HCT116 (cell line): ENCODE data around the gene ZNF80. TPM values are rescaled to one million over a fixed set of nuclear protein-coding genes. Genes with fewer than 3 reads are reported as not detected.

Source experiments
- ATAC-seq: fragments of 200-7000 bp; cut with Tn5 transposase; 2 replicates; pipeline ENCODE4 v1.9.1; 2020; ENCODE audit warnings: mild to moderate bottlenecking, moderate library complexity
- BruUV-seq: library from RNA; stranded (reverse); fragments of 400-500 nt; replicated peaks from 2 replicates; lab custom pipeline; 2021; lab: Mats Ljungman, UMichigan
- CTCF ChIA-PET: fragments of 300-600 bp; sonication (Branson Sonifier 250); formaldehyde crosslinking; loops from one replicate; lab custom pipeline; 2021; ENCODE audit warnings: antibody characterized with exemption; lab: Charles Lee
- POLR2A ChIA-PET: fragments of 300-600, 350-600 bp; sonication (Branson Sonifier 250); formaldehyde crosslinking; loops from one replicate; lab custom pipeline; 2021; ENCODE audit warnings: antibody characterized with exemption; lab: Charles Lee
- RAD21 ChIA-PET, 2 experiments: fragments of 300-600 bp; sonication (Branson Sonifier 250); formaldehyde crosslinking; loops; one replicate each; lab custom pipeline; 2023; ENCODE audit warnings: low total read pairs in 2 of 2; ENCODE audit not compliant: uncharacterized antibody in 2 of 2, unreplicated experiment in 2 of 2, low non-redundant PET in 1 of 2; lab: Charles Lee
- DNase-seq: peaks from one replicate; pipeline ENCODE4 v3.0.0-alpha.2; 2010; ENCODE audit warnings: low read depth, low spot score
- H2AFZ ChIP-seq: fragments of 200-600 bp; shearing (Covaris generic), sonication (generic); 2 replicates; pipeline ENCODE4 v1.6.1; 2017; ENCODE audit warnings: low read depth, mixed run types, mixed read lengths, antibody characterized with exemption, low read length; ENCODE audit not compliant: poor library complexity, severe bottlenecking
- H3K27ac ChIP-seq: 2 replicates; pipeline ENCODE4 v1.5.1; 2012; ENCODE audit warnings: low read depth, low read length
- H3K27me3 ChIP-seq: fragments of 200-600 bp; sonication (generic); 2 replicates; pipeline ENCODE4 v1.6.1; 2016; ENCODE audit warnings: mixed run types, low read length, mixed read lengths; ENCODE audit not compliant: insufficient read depth
- H3K36me3 ChIP-seq, 2 experiments: fragments of 200-500 bp in 1 of 2; fragments of 200-600 bp in 1 of 2; sonication (Bioruptor generic) in 1 of 2; sonication (generic) in 1 of 2; 2 replicates each; pipeline versions ENCODE4 v1.5.1 to v1.6.1; 2014 to 2016; ENCODE audit warnings: low read length in 2 of 2, inconsistent platforms in 1 of 2, mixed read lengths in 1 of 2, mixed run types in 1 of 2; ENCODE audit not compliant: insufficient read depth in 2 of 2, control insufficient read depth in 1 of 2
- H3K4me1 ChIP-seq, 2 experiments: fragments of 200-600 bp in 1 of 2; sonication (generic) in 1 of 2; 2 replicates each; pipeline versions ENCODE4 v1.5.1 to v1.6.1; 2012 to 2017; ENCODE audit warnings: low read length in 2 of 2, inconsistent platforms in 1 of 2, mild to moderate bottlenecking in 1 of 2, mixed read lengths in 1 of 2, mixed run types in 1 of 2, moderate library complexity in 1 of 2; ENCODE audit not compliant: insufficient read depth in 2 of 2, control insufficient read depth in 1 of 2
- H3K4me2 ChIP-seq: fragments of 200-600 bp; sonication (generic); 2 replicates; pipeline ENCODE4 v1.6.1; 2017; ENCODE audit warnings: mixed run types, low read length, mixed read lengths
- H3K4me3 ChIP-seq, 2 experiments: fragments of 200-600 bp in 1 of 2; sonication (generic) in 1 of 2; replicated peaks in 1 of 2; 2 replicates each; pipeline ENCODE4 v1.5.1; 2011 to 2016; ENCODE audit warnings: low read length in 2 of 2, control low read depth in 1 of 2, low read depth in 1 of 2, mild to moderate bottlenecking in 1 of 2, mixed read lengths in 1 of 2, mixed run types in 1 of 2
- H3K79me2 ChIP-seq: fragments of 200-600 bp; sonication (generic); 2 replicates; pipeline ENCODE4 v1.6.1; 2017; ENCODE audit warnings: mild to moderate bottlenecking, mixed run types, low read length, moderate library complexity, mixed read lengths; ENCODE audit not compliant: insufficient read depth
- H3K9ac ChIP-seq: fragments of 200-600 bp; sonication (generic); 2 replicates; pipeline ENCODE4 v1.6.1; 2016; ENCODE audit warnings: low read length, mixed read lengths
- H3K9me2 ChIP-seq: fragments of 200-600 bp; sonication (generic), shearing (Covaris generic); 2 replicates; pipeline ENCODE4 v1.6.1; 2017; ENCODE audit warnings: mixed run types, mild to moderate bottlenecking, moderate library complexity; ENCODE audit not compliant: insufficient read depth
- H3K9me3 ChIP-seq, 2 experiments: fragments of 200-500 bp in 1 of 2; fragments of 200-600 bp in 1 of 2; sonication (Bioruptor generic) in 1 of 2; sonication (generic) in 1 of 2; 2 replicates each; pipeline ENCODE4 v1.6.1; 2014 to 2017; ENCODE audit warnings: low read length in 2 of 2, mixed read lengths in 2 of 2, inconsistent platforms in 1 of 2, low read depth in 1 of 2, mild to moderate bottlenecking in 1 of 2, mixed run types in 1 of 2, moderate library complexity in 1 of 2; ENCODE audit not compliant: control insufficient read depth in 1 of 2, insufficient read depth in 1 of 2
- H4K20me1 ChIP-seq: fragments of 200-600 bp; sonication (generic), shearing (Covaris generic); 2 replicates; pipeline ENCODE4 v1.6.1; 2017; ENCODE audit warnings: mixed run types, mild to moderate bottlenecking, moderate library complexity; ENCODE audit not compliant: insufficient read depth
- ATF3 ChIP-seq: IDR thresholded peaks from 2 replicates; pipeline ENCODE4 v1.6.1; 2012
- CEBPB ChIP-seq: IDR thresholded peaks from 2 replicates; pipeline ENCODE4 v1.6.1; 2012; ENCODE audit warnings: low read depth
- EGR1 ChIP-seq: IDR thresholded peaks from 2 replicates; pipeline ENCODE4 v1.6.1; 2012; ENCODE audit warnings: low read depth
- EZH2 ChIP-seq: fragments of 200-600 bp; sonication (generic); IDR thresholded peaks from 2 replicates; pipeline ENCODE4 v1.6.1; 2017; ENCODE audit warnings: antibody characterized with exemption, mixed run types
- EZH2phosphoT487 ChIP-seq: fragments of 200-600 bp; IDR thresholded peaks from 2 replicates; pipeline ENCODE4 v1.6.1; 2018; ENCODE audit warnings: antibody characterized with exemption, borderline replicate concordance
- FOSL1 ChIP-seq: IDR thresholded peaks from 2 replicates; pipeline ENCODE4 v1.6.1; 2012; ENCODE audit warnings: low read depth
- POLR2A ChIP-seq: IDR thresholded peaks from 2 replicates; pipeline ENCODE4 v1.7.0; 2011; ENCODE audit warnings: borderline replicate concordance; ENCODE audit not compliant: insufficient read depth, insufficient read length; ENCODE audit errors: extremely low read depth
- POLR2AphosphoS5 ChIP-seq: IDR thresholded peaks from 2 replicates; pipeline ENCODE4 v1.6.1; 2011; ENCODE audit warnings: mild to moderate bottlenecking, low read depth, low read length, moderate library complexity
- SIN3A ChIP-seq: IDR thresholded peaks from 2 replicates; pipeline ENCODE4 v1.6.1; 2012; ENCODE audit warnings: low read depth
- SP1 ChIP-seq: IDR thresholded peaks from 2 replicates; pipeline ENCODE4 v1.6.1; 2012; ENCODE audit warnings: low read depth
- YY1 ChIP-seq: IDR thresholded peaks from 2 replicates; pipeline ENCODE4 v1.6.1; 2011; ENCODE audit warnings: low read length, low read depth, moderate library complexity, mild to moderate bottlenecking; ENCODE audit not compliant: insufficient replicate concordance; ENCODE audit errors: extremely low read depth
- intact Hi-C: fragments of 100-400 bp; cut with micrococcal nuclease; formaldehyde crosslinking; loops from 2 replicates; pipeline ENCODE4 v1.10.0; 2022
- total RNA-seq: library from RNA; stranded (reverse); gene quantifications from one replicate; pipeline ENCODE4 v1.2.1, GENCODE V29; 2021; ENCODE audit not compliant: unreplicated experiment
- TF ChIP-seq, protein P1 (sequence below): IDR thresholded peaks from 2 replicates; pipeline ENCODE4 v1.6.1; 2011; ENCODE audit warnings: mild to moderate bottlenecking, low read length, moderate library complexity; ENCODE audit not compliant: insufficient replicate concordance; ENCODE audit errors: extremely low read depth
- TF ChIP-seq, protein P2 (sequence below), 3 experiments: fragments of 200-600 bp in 1 of 3; sonication (generic) in 1 of 3; IDR thresholded peaks in 2 of 3; conservative IDR thresholded peaks in 1 of 3; 2 replicates each; pipeline ENCODE4 v1.5.1; 2012 to 2017; ENCODE audit warnings: low read depth in 2 of 3, low read length in 2 of 3, antibody characterized with exemption in 1 of 3, borderline replicate concordance in 1 of 3, control low read depth in 1 of 3, mild to moderate bottlenecking in 1 of 3, mixed read lengths in 1 of 3, mixed run types in 1 of 3, moderate library complexity in 1 of 3; ENCODE audit not compliant: insufficient read depth in 1 of 3
- TF ChIP-seq, protein P3 (sequence below): IDR thresholded peaks from 2 replicates; pipeline ENCODE4 v1.6.1; 2012

Gene ZNF80
- total RNA-seq, 1 experiment from 2014 or later = 0.12 TPM

- ChIA-PET RAD21 (no interaction called here), POLR2A (no interaction called here)
- intact Hi-C loops = no loop called here
Observed at GRCh38 chr3:114259566-114259965, 22.2 kb upstream of the ZNF80 start.

More at GRCh38 chr3:114259566-114259965, 22.2 kb upstream of the ZNF80 start:
- no peak overlapping the region for H3K27ac ChIP-seq
- peaks cover 0 to 3% of the 10 kb centered on the region in 2 experiments; a peak in 2 of 4 replicates for H3K9me3 ChIP-seq
- no peak overlapping the region for H3K4me2 ChIP-seq
- no peaks in the 10 kb centered on the region for H3K9me2 ChIP-seq
- no peak overlapping the region for H3K4me3 ChIP-seq
- H3K79me2 ChIP-seq = no peaks in the 10 kb centered on the region
- DNase-seq = no peak
- H3K9ac ChIP-seq = no peak overlapping the region
- CTCF ChIA-PET = no interaction called here
- ATAC-seq = no peak
- no peaks in the 10 kb centered on the region for H3K4me1 ChIP-seq
- no peaks in the 10 kb centered on the region for H4K20me1 ChIP-seq
- no TSS peak for BruUV-seq
- H3K36me3 ChIP-seq = no peaks in the 10 kb centered on the region
- TF ChIP-seq, protein P1, sequence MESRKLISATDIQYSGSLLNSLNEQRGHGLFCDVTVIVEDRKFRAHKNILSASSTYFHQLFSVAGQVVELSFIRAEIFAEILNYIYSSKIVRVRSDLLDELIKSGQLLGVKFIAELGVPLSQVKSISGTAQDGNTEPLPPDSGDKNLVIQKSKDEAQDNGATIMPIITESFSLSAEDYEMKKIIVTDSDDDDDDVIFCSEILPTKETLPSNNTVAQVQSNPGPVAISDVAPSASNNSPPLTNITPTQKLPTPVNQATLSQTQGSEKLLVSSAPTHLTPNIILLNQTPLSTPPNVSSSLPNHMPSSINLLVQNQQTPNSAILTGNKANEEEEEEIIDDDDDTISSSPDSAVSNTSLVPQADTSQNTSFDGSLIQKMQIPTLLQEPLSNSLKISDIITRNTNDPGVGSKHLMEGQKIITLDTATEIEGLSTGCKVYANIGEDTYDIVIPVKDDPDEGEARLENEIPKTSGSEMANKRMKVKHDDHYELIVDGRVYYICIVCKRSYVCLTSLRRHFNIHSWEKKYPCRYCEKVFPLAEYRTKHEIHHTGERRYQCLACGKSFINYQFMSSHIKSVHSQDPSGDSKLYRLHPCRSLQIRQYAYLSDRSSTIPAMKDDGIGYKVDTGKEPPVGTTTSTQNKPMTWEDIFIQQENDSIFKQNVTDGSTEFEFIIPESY = no peak
- no peak for TF ChIP-seq EZH2phosphoT487
- TF ChIP-seq YY1 = no peak
- TF ChIP-seq FOSL1 = no peak
- TF ChIP-seq, protein P2, sequence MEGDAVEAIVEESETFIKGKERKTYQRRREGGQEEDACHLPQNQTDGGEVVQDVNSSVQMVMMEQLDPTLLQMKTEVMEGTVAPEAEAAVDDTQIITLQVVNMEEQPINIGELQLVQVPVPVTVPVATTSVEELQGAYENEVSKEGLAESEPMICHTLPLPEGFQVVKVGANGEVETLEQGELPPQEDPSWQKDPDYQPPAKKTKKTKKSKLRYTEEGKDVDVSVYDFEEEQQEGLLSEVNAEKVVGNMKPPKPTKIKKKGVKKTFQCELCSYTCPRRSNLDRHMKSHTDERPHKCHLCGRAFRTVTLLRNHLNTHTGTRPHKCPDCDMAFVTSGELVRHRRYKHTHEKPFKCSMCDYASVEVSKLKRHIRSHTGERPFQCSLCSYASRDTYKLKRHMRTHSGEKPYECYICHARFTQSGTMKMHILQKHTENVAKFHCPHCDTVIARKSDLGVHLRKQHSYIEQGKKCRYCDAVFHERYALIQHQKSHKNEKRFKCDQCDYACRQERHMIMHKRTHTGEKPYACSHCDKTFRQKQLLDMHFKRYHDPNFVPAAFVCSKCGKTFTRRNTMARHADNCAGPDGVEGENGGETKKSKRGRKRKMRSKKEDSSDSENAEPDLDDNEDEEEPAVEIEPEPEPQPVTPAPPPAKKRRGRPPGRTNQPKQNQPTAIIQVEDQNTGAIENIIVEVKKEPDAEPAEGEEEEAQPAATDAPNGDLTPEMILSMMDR (IDR thresholded peaks at IDR 0.05 in 2 of 3, conservative IDR thresholded peaks at IDR 0.05 in 1 of 3; ENCODE audit: borderline replicate concordance in 1 of 3, insufficient read depth in 1 of 3, low read depth in 2 of 3, low read length in 2 of 3) = no peak
- TF ChIP-seq CEBPB = no peak
- no peak for TF ChIP-seq ATF3
- TF ChIP-seq SIN3A = no peak
- TF ChIP-seq, protein P3, sequence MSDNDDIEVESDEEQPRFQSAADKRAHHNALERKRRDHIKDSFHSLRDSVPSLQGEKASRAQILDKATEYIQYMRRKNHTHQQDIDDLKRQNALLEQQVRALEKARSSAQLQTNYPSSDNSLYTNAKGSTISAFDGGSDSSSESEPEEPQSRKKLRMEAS = no peak
- TF ChIP-seq SP1 = no peak
- no peak for TF ChIP-seq POLR2AphosphoS5
- no peak for TF ChIP-seq POLR2A
- no peak for TF ChIP-seq EGR1
- TF ChIP-seq EZH2 = no peak
- no peak overlapping the region for H2AFZ ChIP-seq
- H3K27me3 ChIP-seq = no peaks in the 10 kb centered on the region
